Left cardiac atrium (tissue), 4 donors: Measurements from ENCODE around the gene WSB1. TPM values are rescaled to one million over a fixed set of nuclear protein-coding genes. Genes with fewer than 3 reads are reported as not detected.
"Not testable (repeated sequence)": the region's sequence is repeated elsewhere in the genome, so short reads cannot be mapped to it uniquely, and the experiment has no call there.

Experiments
- ATAC-seq, 2 donors: fragments of 200-7000 bp; cut with Tn5 transposase; one replicate each; pipeline ENCODE4 v1.9.1; 2020; ENCODE audit warnings: mild to moderate bottlenecking in 2 of 2, moderate library complexity in 2 of 2
- DNase-seq: peaks from one replicate; pipeline ENCODE4 v3.0.0-alpha.2; 2020
- intact Hi-C, 2 donors: fragments of 100-400 bp; cut with DNase I; formaldehyde crosslinking; loops; one replicate each; pipeline versions ENCODE4 v1.14.1 to v1.15.1; 2022 to 2023
- long read RNA-seq: library from polyadenylated mRNA; unstranded; transcript quantifications from one replicate; pipeline ENCODE4 v2.0.0, GENCODE V29; 2021
- total RNA-seq, 2 donors: library from RNA; stranded (reverse); fragmentation: NEBNext Ultra II Directional; extraction: Animal tissue kit (Norgen Biotek cat#: 25700); gene quantifications; one replicate each; pipeline ENCODE4 v1.2.1, GENCODE V29; 2021
- donor health status: DM: no; HTN: yes; CAD: no.
- donor health status: DM: no; HTN: yes; CAD: no; lungs with severe emphysema.
- donor health status: DM: yes; HTN: yes; CAD: no.
- donor health status: Dilated cardiomyopathy.

WSB1 gene, protein sequence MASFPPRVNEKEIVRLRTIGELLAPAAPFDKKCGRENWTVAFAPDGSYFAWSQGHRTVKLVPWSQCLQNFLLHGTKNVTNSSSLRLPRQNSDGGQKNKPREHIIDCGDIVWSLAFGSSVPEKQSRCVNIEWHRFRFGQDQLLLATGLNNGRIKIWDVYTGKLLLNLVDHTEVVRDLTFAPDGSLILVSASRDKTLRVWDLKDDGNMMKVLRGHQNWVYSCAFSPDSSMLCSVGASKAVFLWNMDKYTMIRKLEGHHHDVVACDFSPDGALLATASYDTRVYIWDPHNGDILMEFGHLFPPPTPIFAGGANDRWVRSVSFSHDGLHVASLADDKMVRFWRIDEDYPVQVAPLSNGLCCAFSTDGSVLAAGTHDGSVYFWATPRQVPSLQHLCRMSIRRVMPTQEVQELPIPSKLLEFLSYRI
- total RNA-seq, result 100 to 1,000 TPM in 1 of 2 donors, 10 to 100 TPM in 1; 69.3 to 119 TPM
- long read RNA-seq, full-length matches to known transcripts, result 31 of 48 reads
- long read RNA-seq, partial matches to known transcripts, result 10 of 48 reads
- long read RNA-seq, other reads (novel, unspliced or antisense), result 7 of 48 reads

DNA sequence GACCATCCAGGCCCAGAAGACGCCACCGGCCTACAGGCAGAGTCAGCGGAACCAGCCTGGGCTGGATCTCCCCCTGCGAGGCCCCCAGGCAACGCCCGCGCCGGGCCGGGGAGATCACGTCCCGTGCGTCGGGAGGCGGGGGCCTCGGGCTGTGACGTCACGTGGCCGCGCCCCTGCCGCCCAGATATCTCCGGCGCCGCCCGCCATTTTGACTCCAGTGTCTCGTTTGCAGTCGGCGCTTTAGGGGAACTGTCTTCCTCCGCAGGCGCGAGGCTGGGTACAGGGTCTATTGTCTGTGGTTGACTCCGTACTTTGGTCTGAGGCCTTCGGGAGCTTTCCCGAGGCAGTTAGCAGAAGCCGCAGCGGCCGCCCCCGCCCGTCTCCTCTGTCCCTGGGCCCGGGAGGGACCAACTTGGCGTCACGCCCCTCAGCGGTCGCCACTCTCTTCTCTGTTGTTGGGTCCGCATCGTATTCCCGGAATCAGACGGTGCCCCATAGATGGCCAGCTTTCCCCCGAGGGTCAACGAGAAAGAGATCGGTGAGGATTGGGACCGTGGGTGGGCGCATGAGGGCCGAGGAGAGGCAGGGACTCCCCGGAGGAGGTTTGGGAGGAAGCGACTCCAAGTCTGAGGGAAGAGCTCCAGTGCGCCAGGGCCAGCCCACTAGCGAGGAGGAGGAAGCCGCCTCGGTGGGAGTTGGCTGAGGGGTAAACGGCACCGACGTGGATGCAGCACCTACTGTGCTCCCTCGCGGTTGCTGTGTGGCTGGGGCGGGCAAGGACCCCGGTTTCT is at the start of gene WSB1:
Gene WSB1, plus strand, starts transcription at position 217 of the 791 bp plus-strand sequence. Its CDS starts 282 bp downstream, at position 499.
- ATAC-seq, result peak; percentile 96 to 97
- intact Hi-C loops, result loop anchor here (2.0 to 5.0 kb wide), 3 partner anchors 39 to 52 kb away; no protein-coding TSS in a partner anchor

GRCh38 chr17:27244491-27245223 is 49.3 kb upstream of the WSB1 start:
- ATAC-seq (peak; percentile 84 to 85), DNase-seq (peak; percentile 72)
- intact Hi-C loops, result loop anchor here (1.0 to 5.0 kb wide), 7 partner anchors 48 to 358 kb away; partner anchors contain the start of gene WSB1 (in 2 of the 2)

More for the DNA sequence above, at the start of gene WSB1:
- DNase-seq, result peak; percentile 95

GRCh38 chr17:27245230-27245696 is 48.7 kb upstream of the WSB1 start:
- intact Hi-C loops, result loop anchor here in 1 of 2 donors (1.0 to 2.0 kb wide), 4 partner anchors 50 to 356 kb away; partner anchors contain the start of gene WSB1
- ATAC-seq (peak; percentile 92 to 93), DNase-seq (peak; percentile 91)

GRCh38 chr17:27246537-27246936 is 47.4 kb upstream of the WSB1 start:
- DNase-seq (no peak), ATAC-seq (no peak)
- intact Hi-C loops, result no loop called here

GRCh38 chr17:27247071-27247957 is 46.6 kb upstream of the WSB1 start:
- peak; percentile 81 for DNase-seq
- peak; percentile 41 to 57 for ATAC-seq
- intact Hi-C loops, result no loop called here

DNA sequence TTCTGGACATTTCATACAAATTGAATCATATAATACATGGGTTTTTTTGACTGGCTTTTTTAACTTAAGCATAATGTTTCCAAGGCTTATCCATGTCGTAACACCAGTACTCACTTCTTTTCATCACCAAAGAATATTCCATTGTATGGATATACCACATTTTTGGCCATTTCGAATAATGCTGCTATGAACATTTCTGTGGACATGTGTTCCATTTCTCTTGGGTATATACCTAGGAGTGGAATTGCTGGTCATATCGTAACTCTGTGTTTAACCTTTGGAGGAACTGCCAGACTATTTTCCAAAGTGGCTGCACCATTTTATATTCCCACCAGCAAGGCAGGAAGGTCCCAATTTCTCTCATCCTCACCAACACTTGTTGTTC is 46.0 kb upstream of the WSB1 start:
- intact Hi-C loops, result no loop called here
- DNase-seq (no peak), ATAC-seq (no peak)

GRCh38 chr17:27250791-27251190 is 43.1 kb upstream of the WSB1 start:
- ATAC-seq, DNase-seq, intact Hi-C loops: not testable (repeated sequence)

DNA sequence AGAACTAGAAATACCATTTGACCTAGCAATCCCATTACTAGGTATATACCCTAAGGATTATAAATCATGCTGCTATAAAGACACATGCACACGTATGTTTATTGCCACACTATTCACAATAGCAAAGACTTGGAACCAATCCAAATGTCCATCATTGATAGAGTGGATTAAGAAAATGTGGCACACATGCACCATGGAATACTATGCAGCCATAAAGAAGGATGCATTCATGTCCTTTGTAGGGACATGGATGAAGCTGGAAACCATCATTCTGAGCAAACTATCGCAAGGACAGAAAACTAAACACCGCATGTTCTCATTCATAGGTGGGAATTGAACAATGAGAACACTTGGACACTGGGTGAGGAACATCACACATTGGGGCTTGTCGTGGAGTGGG is 39.1 kb upstream of the WSB1 start:
- DNase-seq, intact Hi-C loops, ATAC-seq: not testable (repeated sequence)

DNA sequence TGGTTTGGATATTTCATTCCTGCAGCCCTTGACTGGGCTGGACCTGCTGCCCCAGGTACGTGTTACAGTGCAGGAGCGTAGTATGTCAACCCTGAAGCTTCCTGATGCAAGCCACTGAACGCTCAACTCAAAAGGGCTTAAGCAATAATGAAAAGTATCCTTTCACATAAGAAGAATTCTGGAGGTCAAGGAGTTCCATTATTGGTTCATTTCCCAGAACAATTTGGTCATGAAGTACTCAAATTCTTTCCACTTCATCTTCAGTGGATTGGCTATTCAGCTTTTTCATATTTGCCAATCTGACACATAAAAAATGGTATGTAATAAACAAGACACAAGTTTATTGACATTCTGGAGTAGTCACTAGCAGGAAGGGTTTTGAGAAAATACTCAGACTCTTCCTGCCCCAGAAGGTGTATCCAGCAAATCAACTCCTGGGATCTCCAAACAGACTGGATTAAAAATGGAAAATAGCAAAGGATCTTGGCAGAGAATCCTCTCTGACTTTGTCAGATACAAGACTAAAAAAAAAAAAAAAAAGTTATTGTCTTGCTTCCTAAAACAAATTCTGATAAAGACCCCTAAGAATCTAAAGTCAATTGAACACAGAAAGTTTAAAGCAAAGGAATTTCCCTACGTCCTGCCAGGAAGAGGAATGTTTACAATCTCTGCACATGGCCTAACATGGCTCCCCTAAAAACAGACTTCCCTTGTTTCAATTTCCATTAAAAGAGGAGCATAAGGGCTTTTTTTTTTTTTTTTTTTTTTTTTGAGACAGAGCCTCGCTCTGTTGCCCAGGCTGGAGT is 37.5 kb upstream of the WSB1 start:
- intact Hi-C loops, result no loop called here
- ATAC-seq, result peak; percentile 44 to 50

GRCh38 chr17:27257031-27257357 is 36.9 kb upstream of the WSB1 start:
- intact Hi-C loops, result no loop called here
- DNase-seq (no peak), ATAC-seq (peak in 1 of 2 donors; percentile 15)

More for the DNA sequence above, 37.5 kb upstream of the WSB1 start:
- no peak for DNase-seq

DNA sequence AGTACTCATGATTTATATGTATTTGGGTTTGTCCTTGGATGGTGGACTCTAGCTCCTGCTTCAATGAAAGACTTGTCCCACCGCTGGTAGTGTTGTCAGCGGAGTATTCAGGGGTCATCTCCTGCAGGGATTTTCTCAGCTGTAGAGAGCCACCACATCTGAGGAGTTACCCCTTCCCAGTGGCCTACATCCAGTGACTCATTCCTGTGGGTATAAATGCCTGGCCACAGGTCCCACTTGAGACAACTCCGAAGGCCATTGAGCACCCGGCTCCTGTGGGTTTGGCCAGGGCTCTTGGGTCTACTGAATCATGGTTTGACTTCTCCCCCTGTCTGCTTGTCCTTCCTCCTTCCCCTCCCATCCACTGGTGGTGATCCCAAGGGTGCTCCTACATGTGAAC is 34.6 kb upstream of the WSB1 start:
- DNase-seq (no peak), ATAC-seq (no peak)
- intact Hi-C loops, result no loop called here

DNA sequence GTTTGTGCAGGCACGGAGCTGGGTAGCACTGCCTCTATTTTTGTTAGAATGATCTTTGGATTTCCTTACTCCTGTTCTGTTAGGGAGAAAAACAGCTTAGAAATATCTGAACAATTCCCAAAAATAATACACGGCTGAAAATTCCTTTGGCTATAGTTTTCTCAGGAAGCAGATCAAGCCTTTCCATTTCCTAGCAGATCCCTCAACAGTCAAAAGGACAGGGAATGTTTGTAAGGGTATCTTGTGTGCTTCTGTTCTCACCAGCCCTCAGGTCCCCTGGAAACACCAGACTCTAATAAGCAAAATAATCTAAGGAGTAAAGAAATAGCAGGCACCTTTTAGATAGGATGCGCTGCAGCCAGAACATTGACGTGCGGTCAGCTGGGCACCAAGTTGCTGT is 30.5 kb upstream of the WSB1 start:
- intact Hi-C loops, result no loop called here
- ATAC-seq (peak in 1 of 2 donors; percentile 27), DNase-seq (no peak)

- no peak for DNase-seq
- intact Hi-C loops, result no loop called here
These were observed 29.7 kb upstream of the WSB1 start for GRCh38 chr17:27264068-27264812.

DNA sequence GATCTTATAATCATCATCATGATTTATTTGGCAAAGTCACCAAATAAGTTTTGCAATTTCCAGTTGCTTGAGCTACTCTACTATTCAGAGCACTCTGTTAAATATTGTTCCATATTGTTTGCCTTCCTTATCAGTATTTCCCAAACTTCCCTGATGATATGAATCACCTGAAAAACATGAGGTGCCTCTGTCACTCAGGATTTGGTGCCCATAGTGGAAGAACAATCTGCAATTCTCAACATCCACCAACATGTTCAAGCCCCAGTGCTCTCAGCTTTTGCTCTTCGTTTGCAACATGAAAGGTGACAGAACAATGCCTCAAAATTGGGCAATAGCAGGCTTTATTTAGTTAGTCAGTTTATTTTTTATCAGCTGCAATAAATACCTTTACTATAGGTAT is 28.6 kb upstream of the WSB1 start:
- DNase-seq, result no peak
- intact Hi-C loops, result no loop called here
- no peak for ATAC-seq

More at GRCh38 chr17:27264068-27264812, 29.7 kb upstream of the WSB1 start:
- ATAC-seq, result no peak

DNA sequence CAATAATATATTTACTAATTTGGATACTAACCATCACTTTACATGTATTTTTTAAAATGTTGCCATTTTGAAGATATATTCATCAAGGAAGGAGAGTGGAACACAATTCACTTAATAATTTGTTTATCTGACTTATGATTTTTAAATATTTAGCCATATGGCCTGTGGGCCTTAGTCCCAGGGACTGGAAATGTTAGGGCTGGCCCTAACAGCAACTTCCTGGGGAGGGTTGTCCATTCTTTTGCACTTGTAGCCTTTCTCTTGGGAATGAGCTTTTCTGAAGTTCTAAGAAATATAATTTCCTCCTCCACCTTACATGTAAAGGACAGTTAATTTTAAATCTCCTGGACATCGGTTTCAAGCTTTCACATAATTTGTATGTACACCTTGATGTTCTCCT is 27.7 kb upstream of the WSB1 start:
- no peak for ATAC-seq
- intact Hi-C loops, result no loop called here
- no peak for DNase-seq

GRCh38 chr17:27268394-27269085 is 25.4 kb upstream of the WSB1 start:
- intact Hi-C loops, result no loop called here
- DNase-seq (no peak), ATAC-seq (no peak)
